Germinal center (tissue), 1 donor: Measurements from ENCODE around the gene CLIP4.

Source experiments
- DNase-seq: peaks from one replicate; pipeline ENCODE4 v3.0.0; 2012; ENCODE audit warnings: mixed read lengths, low spot score

The CLIP4 gene

DNA sequence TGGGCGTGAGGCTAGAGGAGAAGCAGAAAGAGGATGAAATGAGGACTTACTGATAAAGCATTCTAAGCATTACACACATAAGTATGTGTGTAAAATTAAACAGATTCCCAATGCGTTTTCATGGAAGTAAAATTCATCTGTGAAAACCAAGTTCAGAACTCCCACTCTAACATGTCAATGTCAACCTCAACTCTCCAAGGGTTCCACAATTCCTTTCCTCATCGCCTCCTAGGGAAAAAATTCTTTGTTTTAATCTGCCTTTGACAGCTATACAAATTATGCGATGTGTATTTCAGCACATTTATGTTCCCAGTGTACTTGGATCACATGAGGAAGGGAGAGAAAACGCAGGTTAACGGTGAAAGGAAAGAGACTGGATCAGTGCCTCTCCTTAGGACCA is 76.6 kb downstream of the CLIP4 start:
- no peak for DNase-seq

- no peak for DNase-seq
Measured at GRCh38 chr2:29192526-29192925, 77.3 kb downstream of the CLIP4 start.

DNA sequence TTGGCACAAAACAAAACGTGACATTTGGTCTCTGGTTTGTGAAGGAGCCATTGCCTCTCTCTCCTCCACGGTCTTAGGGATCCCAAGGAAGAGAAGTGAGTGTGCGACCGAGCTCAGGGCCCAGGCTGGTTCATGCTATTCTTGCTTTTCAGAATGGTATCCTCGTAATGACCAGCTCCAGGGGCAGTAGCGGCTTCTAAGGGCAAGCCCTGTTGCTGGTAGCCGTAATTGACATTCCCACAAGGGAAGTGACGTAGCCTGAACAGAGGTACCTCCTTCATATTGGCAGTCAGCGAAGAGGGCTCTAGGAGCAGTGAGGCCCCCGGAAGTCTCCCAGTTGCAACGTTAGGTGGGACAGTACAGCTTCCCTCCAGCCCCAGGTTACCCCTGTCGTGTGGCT is 77.9 kb downstream of the CLIP4 start:
- no peak for DNase-seq

GRCh38 chr2:29193681-29194080 is 78.5 kb downstream of the CLIP4 start:
- no peak for DNase-seq

GRCh38 chr2:29195796-29196195 is 80.6 kb downstream of the CLIP4 start:
- no peak for DNase-seq

GRCh38 chr2:29196792-29197788 is 81.9 kb downstream of the CLIP4 start:
- DNase-seq, result peak; percentile 80

DNA sequence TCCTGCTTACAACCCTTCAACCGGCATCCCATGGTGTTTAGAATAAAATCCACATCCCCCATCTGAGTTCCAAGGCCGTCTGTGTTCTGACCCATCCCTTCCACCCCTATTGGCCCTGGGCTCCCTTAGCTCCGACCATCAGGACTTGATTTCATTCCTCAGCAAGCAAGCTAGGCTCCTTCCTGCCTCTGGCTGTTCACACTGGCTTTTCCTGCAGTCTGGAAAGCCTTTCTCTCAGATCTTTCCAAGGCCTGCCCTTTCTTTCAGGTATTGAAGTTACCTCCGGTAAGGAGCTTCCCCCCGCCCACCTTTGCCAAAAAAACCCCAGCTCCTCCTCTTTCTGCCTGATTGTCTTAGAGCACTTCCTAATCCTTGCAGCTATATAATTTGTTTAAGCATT is 86.8 kb downstream of the CLIP4 start:
- no peak for DNase-seq

- no peak for DNase-seq
Measured at GRCh38 chr2:29202819-29203495, 87.7 kb downstream of the CLIP4 start.

GRCh38 chr2:29206941-29207340 is 91.7 kb downstream of the CLIP4 start:
- DNase-seq, result no peak

DNA sequence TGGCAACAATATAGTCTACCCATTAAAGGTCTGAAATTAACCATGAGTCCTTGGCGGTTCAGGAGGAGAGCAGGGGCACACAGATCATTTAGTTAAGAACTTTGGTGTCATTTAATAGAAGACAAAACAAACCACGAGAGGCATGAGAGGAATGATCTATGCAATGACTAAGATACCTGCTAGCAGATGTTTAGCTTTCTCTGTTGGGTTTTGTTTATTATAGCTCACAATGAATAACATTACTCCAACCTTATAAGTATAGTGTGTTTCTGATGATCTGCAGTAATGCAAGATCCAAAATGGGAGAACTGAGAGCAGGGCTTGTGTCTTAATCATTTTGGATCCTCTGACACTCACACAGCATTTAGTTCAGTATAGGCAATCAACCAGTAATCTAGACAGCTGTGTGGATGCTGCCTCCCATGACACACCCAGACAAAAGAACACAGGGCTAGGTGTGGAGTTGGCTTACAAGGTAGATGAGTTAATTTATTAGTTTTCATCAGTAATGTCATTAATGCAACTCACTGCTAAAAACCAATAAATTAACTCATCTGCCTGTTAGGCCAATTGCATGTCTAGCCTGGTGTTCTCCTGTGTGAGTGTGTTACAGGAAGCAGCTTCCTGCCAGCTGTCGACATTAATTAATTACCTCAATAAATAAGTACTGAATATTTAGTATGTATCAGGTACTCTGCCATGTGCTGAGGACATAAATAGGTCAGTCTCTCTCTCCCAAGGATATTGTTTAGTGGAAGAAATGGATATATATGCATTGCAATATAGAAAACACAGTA is 92.3 kb downstream of the CLIP4 start:
- DNase-seq, result no peak

DNA sequence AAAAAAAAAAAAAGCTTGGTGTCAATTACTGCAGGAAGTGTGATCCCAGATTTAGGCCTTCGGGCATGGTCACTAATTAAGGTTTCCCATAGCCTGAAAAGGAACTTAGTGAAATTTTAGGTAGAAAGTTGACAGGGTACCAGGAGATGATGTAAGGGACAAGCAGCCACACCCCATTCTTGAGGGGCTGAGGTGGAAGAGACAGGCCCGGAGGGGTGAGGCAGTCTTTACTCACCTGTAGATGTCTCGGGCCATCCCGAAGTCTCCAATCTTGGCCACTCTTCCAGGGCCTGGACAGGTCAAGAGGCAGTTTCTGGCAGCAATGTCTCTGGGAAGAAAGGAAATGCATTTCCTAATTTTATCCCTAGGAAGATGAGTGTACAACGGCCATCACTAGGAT is 94.3 kb downstream of the CLIP4 start:
- DNase-seq, result no peak

DNA sequence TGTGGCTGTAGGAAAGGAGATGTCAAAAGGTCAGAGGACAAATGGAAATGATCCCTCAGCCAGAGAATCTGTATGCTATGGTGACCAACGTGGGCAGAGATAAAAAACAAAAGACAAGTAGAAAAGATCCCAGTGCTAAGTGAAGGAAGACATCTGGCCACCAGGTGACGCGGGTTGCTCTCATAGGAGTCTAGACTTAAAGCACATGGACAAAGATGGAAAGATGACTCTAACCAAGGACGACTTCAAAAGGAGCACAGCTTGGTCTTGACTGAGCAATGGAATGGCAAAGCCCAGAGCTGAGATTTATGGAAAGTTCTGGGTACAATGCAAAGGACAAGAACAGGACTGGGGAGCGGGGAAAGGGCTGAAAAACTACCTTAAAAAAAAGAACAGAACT is 96.8 kb downstream of the CLIP4 start:
- DNase-seq, result no peak

- DNase-seq, result no peak
Measured at GRCh38 chr2:29213888-29214291, 98.7 kb downstream of the CLIP4 start.

DNA sequence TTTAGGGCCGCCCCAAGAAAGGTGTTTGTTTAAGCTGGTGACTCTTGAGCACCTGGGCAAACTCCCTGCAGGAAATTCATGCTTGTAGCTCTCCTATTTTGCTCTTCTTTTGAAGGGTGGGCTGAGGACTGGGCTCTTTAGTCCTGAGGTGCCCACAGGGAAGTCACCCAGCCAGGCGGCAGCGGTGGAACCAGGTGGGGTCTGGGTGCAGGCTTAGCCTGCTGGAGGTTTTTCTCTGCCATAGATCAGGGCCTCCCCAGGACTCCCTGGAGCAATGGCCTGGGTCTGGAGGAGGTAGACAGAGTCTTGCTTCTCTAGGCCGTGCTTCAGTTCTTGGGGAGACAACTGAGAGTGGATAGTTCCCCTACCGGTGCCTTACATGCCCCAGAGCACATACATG is 99.9 kb downstream of the CLIP4 start:
- DNase-seq, result no peak

DNA sequence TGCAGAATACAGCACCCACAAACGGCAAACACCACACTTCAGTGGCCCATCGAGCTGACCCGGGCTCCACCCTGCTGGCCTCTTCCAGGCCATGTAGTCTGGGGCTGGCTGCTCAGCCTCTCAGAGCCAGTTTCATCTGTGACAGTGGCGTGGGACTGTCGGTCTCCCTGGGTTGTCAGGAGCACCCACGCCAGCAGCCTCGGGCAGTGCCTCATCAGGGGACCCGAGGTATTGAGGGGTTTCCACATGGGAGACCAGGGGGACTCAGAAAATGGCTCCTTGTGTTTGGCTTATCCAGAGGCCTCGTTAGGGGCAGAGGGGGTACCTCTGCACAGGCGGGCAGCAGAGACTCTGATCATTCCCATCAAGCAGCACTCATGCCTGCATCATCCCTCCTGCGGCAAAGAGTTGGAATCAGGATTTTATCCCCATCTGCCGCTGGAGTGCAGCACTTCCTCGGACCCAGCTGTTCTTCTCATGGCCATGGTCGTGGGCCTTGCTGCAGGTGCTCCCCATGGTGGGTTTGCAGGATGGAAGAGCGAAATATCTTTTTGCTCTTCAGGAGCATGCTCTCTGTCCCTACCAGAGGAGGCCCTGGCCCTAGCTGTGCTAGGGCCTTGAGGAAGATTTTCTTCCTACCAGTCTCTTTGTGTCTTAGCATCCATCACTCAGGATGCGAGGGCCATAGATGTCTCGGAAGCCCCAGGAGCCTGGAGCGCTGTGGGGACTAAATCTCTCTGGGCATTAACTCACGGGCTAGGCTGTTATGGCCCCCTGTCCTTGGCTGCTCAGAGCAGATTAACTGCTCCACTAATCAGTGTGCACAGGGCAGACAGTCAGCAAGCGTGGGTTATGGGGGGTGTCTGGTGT is 100.8 kb downstream of the CLIP4 start:
- no peak for DNase-seq

DNA sequence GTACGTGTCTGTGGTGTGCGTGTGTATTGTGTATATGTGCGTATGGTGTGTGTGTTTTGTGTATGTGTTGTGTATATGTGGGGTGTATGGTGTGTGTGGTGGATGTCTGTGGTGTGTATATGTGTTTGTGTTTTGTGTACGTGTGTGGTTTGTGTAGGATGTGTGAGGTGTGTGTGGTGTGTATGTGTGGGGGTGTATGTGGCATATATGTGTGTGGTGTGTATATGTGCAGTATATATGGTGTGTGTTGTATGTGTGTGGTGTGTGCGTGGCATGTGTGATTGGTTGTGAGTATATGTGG is 101.3 kb downstream of the CLIP4 start:
- no peak for DNase-seq

GRCh38 chr2:29218071-29218470 is 102.9 kb downstream of the CLIP4 start:
- DNase-seq, result no peak

DNA sequence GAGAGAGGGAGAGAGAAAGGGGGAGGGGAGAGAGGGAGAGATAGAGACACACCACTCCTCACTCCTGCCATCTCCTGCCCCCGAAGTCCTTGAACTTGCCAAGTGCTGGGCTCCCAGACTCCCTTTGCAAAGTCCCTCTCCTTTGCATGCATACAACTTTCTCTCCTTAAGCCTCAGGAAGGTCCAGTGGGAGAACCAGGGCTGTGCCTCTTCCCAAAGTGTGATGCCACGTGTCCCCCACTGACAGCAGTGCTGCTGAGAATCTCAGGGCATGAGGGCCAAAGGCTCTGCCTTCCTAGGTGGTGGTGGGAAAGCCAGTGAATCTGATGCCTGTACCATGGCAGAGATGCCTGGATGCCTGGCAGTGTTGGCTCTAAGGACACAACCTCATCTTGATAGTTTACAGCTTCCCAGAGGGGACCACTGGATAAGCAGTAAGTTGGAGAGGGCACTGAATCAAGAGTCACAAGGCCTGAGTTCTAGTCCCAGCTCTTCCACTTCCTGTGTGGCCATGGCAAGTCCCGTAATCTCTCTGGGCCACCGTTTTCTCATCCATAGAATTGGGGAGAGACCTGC is 103.4 kb downstream of the CLIP4 start:
- no peak for DNase-seq

DNA sequence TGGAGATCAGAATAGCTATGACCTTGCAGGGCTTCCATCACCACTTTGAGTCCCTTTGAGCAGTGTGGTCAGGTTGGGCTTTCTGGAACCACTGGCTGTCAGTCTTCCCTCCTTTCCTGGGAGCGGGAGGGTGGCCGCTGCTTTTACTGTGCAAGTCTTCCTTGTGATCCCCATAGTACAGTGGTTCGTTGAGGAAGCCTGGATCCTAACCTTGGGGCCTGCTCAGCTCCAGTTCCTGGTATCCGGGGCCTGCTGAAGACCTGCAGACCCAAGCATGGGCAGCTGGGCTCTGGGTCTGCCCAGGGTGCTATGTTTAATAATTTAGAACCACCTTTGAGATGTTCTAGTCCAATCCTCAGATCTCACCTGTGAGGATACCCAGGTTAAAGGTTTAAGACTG is 104.2 kb downstream of the CLIP4 start:
- DNase-seq, result no peak

GRCh38 chr2:29220506-29221270 is 105.5 kb downstream of the CLIP4 start:
- DNase-seq, result no peak
